ENCODE measurements around the gene PATZ1. TPM values are rescaled to one million over a fixed set of nuclear protein-coding genes. Genes with fewer than 3 reads are reported as not detected.

The PATZ1 gene
- total and polyA plus RNA-seq, 9 of the 15 experiments (the other 6 are each of a cell fraction or from before 2014, with no cell fraction given): 0.63 to 7.8 (median 4.2) TPM

GRCh38 chr22:31313366-31314147 is 32.6 kb downstream of the PATZ1 start (continued):
- TF ChIP-seq REST (IDR thresholded peaks at IDR 0.05; ENCODE audit: borderline replicate concordance) (peak; percentile 35; the same call in 1 of the 2 replicates), REST (CRISPR knock-in tag; IDR thresholded peaks at IDR 0.05; ENCODE audit: low read depth) (no peak), CTCF (IDR thresholded peaks at IDR 0.05 in 2 of 3, conservative IDR thresholded peaks at IDR 0.05 in 1 of 3; ENCODE audit: insufficient read depth in 2 of 3, low read depth in 1 of 3, low read length in 3 of 3) (peak; percentile 58 to 79 (median 64)), ZNF41 (CRISPR knock-in tag; conservative IDR thresholded peaks at IDR 0.05) (no peak), CTCFL (IDR thresholded peaks at IDR 0.05; ENCODE audit: borderline replicate concordance, insufficient read depth, low read depth, low read length, poor library complexity, severe bottlenecking) (peak; percentile 32)

Data from K562 (cell line).